Activated CD4-positive, alpha-beta T cell treated with anti-CD3 and anti-CD28 coated beads, Interleukin-10, Interleukin-2, amounts not matched to agents 100 ng/mL and 50 ng/mL, durations not matched to agents 16 hours and 8 hours (primary cell): ENCODE measurements around the gene CAMKMT.

ENCODE experiments used
- DNase-seq: peaks from one replicate; pipeline ENCODE4 v3.0.0-alpha.2; 2020

CAMKMT gene

GRCh38 chr2:44706681-44707553 lies 345.2 kb downstream of the CAMKMT start:
- no peak for DNase-seq

GRCh38 chr2:44707945-44708660 lies 346.4 kb downstream of the CAMKMT start:
- no peak for DNase-seq

DNA sequence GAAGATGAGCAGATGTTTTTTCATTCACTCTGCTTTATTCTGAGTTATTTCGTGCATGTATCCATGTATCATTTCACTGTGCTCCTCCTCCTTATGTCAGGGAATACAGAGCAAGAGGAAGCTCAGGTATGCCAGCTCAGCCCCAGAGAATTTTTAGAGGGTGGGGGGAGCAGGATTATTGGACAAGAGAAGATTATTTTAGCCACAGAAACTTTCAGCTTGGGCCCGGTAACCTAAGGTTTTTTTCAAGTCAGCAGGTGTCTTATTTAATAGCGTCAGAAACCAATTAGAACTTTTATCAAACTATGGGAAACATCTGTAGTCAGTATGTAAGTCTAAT lies 346.9 kb downstream of the CAMKMT start:
- no peak for DNase-seq

GRCh38 chr2:44713170-44713569 lies 351.4 kb downstream of the CAMKMT start:
- DNase-seq, result no peak

GRCh38 chr2:44715671-44716081 lies 353.9 kb downstream of the CAMKMT start:
- no peak for DNase-seq

DNA sequence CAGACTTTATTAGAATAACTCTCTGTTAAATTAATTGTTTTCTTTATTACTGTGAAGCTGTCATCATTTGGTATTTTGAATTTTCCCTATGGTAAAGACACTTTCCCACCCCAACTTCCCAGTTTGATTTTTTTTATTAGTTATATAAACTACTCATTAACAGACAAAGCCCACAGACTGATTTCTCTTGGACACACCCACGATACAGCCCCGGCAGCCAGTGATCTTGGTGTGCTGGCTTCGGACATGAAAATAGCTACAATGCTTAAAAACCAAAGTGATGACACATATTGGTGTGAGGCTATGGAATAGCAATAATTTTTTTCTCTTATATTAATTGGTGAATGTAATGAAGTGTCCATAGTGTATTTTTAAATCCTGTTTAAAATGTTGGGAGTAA lies 354.4 kb downstream of the CAMKMT start:
- no peak for DNase-seq

DNA sequence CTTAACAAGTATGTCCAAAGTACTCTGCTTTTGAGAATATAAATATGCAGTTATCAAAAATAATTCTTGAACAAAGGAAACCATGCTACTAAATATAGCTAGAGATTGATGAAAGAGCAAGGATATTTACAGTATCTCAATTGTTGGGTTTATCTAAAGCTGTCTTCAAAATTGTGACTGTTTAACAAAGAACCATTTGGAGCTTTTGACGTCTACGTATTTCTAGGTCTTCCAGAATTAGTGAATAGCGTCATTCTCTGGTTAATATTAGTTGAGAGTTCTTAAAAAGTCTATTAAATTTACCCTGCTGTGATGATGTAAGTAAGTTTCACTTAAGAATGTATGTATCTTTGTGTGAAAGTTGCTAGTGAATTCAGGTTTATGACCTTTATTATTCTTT lies 356.7 kb downstream of the CAMKMT start:
- DNase-seq, result no peak

- no peak for DNase-seq
Measured at GRCh38 chr2:44719562-44719961, 357.8 kb downstream of the CAMKMT start.

DNA sequence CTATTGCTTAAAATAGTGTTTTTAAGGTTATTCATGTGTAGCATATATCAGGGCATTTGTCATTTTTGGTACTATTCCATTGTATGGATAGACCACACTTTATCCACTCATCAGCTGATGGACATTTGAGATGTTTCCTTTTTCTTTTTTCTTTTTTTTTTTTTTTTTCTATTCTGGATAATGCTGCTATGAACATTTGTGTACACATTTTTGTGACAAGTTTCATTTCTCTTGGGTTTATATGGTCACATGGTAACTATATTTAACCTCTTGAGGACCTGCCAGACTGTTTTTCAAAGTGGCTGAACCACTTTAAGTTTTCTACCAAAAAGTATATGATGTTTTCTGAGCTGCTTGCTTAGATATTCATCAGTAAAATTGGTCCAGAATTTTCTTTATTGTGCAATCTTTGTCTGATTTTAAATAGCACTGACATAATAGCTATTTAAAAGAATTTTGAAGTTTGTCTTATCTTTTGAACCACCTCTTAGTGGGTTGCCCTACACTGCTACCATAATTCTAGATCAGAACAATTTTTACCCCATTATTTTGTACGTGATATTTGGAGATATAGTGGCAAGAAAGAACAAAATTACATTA lies 360.4 kb downstream of the CAMKMT start:
- no peak for DNase-seq

DNA sequence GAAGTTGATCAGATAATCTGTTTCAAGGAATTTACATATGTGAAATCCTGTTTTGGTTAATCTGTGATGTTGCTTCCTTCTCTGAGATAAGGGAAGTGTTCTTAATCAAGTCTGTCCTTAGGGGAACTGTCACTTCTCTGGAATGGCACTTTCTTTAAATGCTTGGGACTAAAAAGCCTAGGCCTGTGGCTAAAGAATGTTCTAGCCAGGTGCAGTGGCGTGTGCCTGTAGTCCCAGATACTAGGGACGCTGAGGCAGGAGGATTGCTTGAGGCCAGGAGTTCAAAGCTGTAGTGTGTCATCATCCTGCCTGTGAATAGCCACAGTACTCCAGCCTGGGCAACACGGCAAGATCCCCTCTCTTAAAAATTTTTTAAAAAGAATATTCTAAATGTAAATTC lies 362.2 kb downstream of the CAMKMT start:
- DNase-seq, result no peak

DNA sequence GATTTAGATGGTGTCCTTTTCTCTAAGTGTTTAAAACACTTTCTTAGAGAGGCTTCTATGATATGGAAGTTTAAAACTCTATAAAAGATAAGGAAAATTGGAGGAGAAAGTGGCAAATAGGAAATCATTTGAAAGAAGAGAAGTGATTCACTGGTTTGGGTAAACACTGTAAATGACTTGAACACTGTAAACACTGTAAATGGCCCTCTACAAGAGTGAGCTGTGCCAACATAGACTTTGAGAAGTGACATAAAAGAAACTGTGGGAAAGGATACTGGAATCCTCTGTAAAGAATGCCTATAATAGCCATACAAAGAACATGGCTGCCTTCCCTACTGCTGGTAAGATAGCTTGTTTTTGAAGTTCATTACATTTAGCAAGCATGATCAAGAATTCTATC lies 368.8 kb downstream of the CAMKMT start:
- no peak for DNase-seq

GRCh38 chr2:44731505-44731904 lies 369.8 kb downstream of the CAMKMT start:
- DNase-seq, result peak; percentile 28

DNA sequence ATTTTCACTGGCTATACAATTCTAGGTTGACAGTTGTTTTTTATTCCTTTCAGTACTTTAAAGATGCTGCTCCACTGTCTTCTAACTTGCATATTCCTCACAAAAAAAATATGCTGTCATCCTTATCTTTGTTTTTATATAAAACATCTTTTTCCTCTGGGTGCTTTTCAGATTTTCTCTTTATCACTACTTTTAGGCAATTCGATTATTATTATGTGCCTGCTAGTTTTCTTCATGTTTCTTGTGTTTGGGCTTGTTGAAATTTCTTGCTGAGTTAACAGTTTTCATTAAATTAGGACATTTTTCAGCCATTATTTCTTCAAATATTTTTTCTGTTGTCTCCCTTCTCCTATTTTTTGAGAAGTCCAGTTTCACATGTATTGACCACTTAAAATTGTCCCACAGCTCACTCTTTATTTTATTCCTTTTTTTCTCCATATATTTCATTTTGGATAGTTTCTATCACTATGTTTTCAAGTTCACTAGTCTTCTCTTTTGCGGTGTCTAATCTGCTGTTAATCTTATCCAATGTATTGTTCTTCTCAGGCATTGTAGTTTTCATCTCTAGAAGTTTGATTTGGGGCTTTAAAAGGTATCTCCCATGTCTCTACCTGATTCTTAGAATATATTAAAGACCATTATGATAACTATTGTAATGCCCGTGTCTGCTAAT lies 374.7 kb downstream of the CAMKMT start:
- no peak for DNase-seq

GRCh38 chr2:44740678-44741077 lies 378.9 kb downstream of the CAMKMT start:
- no peak for DNase-seq

DNA sequence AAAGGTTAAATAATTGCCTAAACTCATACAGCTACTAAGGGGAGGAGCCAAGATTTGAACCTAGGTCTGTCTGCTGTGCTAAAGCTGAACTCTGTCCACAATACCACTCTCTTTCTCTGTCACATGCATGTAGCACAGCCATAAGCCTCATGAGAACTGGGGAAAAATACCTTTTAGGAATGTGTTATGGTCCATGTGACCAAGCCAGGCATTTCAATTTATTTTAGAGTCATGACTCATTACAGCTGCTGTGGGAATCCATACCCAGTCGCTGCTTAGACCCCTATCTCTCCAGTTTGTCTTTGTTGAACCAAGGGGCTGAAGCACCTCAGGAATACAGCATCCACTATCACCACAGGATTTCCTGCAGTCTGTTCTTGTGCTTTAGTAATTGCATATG lies 379.8 kb downstream of the CAMKMT start:
- no peak for DNase-seq

DNA sequence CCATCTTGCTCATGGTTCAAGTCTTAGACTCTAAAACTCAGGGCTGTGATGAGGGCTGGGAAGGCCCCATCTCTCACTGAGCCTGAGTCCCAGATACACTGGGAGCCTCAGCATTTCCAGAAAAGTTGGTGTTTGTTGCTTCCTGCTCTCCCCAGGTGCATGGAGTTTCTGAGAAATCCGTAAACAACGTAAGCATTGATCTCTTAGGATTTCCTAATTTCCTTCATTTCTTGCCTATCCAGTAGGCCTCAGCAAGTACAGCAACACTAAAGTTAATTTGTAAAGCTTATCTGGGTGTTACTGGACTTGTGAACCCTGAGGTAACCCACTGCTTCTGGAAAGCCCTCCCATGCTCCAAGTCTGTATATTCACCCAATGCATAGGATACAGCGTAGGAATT lies 380.3 kb downstream of the CAMKMT start:
- no peak for DNase-seq

DNA sequence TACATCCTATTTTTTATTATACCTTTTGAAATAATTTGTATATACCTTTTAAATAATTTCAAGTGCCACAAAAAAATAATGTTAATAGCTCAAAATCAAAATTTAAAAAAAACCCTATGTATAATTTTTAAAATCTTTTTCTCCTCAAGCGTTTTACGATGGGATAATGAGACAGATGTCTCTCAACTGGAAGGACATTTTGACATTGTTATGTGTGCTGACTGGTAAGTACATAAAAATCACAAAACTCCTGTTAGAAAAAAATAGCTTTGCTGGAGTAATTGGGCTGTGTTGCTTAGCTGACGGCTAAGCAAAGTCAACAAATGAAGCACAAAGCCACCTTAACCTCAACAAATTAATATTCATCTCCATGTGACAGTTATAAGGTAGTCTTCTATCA lies 381.7 kb downstream of the CAMKMT start:
- no peak for DNase-seq

DNA sequence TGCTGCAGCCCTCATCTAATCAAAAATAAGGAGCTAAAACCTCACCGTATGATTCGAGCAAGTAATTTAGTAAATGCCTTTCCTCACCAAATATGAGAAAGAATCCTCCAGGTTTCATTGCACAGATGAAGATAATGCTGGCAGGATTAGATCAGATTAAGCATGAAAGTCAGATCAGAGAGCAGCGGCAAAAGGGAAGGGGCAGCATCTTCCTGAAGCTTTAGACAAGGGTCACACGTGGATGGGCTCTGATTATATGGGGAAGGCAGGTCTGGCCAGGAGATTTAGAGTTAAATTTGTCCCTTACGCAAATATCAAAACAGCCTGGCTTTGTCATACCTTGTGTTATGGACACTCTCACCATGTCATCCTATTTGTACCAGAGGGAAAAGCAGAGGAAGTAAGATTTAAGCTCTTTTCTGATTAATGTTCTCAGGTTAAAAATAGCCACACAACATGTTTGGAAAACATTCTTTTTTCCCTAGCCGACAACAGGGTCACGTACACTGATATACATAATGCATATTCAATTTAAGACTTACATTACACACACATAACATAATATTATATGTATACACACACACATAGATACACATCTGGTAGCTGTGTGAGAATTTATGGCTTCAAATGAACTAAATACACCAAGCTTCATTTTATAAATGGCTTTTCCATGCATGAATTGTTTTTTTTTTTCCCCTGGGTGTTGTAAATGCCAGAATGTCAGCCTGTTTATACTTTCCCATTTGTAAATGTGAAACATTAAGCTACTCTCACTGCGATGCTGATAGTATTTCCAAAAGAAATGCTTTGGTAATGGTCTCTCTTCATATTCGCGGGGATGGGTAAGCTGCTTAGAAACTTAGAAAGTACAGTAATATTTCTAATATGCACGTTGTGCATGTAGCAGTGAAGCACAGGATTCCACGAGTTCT lies 383.5 kb downstream of the CAMKMT start:
- no peak for DNase-seq

DNA sequence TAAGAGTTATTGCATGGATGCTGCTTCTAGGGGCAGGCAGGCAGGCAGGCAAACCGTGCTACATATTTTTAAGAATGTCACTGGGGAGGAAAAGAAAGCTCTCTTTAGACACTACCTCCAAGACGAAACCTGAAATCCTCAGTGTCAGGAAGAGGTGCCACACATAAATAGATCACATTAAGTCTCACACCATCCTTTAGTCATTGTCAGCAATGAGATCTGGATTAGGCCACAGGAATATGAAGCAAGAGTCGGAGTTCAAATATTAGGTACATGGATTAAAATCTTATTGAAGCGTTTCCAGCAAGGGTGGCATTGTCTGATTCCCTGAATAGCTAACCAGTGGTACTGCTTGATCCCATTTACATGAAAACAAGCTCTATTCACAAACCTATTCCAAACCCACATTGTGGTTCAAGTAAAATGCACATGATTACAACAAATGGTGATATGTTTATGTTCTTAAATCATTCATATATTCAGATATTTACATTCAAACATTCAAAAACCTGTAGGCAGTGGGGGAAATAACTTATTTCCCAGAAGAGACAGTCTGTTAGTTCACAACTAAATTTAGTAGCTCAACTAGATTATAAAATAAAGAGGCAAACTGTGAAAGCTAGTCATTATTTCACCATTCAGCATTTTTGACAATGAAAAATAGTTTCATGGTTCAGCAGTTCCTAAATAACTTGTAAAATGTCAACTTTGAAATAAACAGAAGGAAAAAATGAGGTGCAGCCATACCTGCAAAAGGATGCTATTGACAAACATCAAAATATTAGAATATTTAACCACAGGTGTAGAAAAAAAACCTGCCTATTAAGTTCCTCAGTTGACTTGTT lies 384.4 kb downstream of the CAMKMT start:
- DNase-seq, result no peak

DNA sequence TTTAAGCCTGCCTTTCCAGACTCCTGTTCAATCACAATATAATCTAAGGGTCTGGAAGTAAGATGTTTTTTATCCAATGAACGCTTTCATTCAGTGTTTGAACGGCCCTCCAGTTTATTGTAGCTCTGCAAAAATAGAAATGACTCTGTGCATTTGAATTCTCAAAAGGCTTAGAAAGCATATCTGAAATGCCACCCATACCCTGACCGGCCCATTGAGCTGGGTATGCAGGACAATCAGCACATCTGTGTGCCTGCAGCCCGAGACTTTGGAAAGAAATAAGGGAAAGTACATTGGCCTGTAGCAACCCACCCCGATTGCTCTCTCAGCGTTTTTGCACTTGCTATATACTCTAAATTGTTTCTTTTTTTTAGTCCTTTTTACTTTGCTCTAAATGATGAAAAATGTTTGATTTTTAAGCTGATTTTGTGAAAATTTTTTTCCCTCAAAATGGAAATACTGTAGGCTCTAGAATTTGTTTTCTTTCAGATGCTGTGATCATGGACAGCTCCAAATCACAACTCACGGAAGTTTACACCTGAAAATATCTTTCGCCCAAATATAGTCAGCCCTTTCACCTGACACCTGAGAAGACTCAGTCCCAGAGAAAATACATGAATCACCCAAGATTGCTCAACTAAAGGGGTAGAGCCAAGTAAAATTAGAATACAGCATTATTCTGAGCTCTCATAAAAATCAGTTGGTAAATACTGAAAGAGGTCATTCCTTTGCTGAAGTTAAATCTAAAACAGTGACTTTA lies 385.3 kb downstream of the CAMKMT start:
- no peak for DNase-seq

DNA sequence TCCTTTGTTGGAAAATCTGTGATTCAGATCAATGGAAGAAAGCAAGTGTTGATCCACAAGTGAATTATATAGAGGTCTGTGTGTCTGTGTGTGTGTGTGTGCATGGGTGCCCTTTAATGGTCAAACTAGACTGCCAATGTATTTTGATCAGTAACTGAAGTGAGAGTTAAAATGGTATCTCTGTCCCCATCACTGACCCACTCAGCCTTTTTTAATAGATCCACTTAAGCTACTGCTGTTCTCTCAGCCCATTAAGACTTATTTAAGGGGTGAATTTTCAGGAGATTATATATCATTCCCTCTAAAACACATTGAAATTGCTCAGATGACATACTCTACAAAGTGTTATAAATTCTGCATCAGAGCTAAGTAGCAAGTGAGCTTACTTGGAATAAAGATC lies 386.0 kb downstream of the CAMKMT start:
- DNase-seq, result no peak
